HG03469 (cell line): ENCODE measurements around the gene CASK.

Experiments
- ATAC-seq: cut with Tn5 transposase; IDR thresholded peaks from one replicate; pipeline ENCODE4 v1.9.1; 2021; ENCODE audit warnings: mild to moderate bottlenecking, moderate library complexity, moderate number of reproducible peaks; ENCODE audit not compliant: unreplicated experiment

The CASK gene

DNA sequence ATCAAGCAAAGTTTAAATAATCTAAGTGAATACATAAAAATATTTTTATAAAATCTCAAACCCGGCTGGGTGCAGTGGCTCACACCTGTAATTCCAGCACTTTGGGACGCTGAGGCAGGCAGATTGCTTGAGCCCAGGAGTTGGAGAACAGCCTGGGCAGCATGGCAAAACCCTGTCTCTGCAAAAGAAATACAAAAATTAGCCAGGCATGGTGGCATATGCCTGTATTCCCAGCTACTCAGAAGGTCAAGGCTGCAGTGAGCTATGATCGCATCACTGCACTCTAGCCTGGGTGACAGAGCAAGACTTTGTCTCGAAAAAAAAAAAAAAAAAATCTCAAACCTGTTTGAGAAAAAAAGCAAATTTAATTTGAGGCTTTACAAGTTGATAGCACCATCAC, 331.4 kb downstream of the CASK start:
- no peak for ATAC-seq

DNA sequence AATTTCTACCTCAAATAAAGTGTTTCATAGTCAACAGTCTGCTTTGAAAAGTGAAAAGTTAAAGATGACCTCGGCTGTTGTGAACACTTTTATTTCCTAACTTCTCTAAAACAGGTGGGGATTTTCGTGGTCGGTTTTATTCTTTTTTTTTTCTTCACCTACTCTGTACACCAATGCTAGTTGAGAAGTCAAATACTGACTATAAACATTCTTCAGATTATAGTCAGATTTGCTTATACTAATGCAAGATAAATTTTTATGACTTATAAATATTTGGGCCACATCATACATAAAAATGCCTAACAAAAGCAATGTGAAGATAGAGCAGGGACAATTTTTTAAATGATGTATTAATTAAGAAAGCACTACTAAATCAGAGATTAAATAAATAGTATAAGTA, 332.7 kb downstream of the CASK start:
- ATAC-seq = no peak

DNA sequence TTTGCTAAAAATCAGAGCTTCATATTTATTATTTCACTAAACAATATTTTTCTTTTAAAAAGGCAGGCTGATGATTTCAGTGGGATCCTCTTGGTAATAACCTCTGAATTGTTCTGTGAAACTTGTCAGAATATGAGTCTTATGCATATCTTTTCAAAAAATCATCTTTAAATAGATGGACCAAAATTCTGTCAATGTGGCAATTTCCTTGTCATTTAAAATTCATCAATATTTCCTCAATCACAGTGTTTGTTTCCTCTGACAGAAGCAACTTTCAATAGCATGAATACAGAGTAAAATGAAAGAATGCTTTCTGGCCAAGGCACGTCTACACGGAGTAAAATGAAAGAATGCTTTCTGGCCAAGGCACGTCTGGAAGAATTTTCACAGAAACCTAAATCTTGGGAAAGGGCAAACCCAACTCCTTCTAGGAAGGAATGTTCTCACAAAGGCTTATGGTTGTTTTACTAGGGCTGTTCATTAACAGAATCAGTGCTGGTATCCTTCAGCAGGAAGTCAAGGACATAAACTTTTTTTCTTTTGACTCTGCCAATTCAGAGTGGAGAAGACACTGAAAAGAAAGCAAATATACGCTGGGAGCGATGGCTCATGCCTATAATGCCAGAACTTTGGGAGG, 333.6 kb downstream of the CASK start:
- no peak for ATAC-seq

DNA sequence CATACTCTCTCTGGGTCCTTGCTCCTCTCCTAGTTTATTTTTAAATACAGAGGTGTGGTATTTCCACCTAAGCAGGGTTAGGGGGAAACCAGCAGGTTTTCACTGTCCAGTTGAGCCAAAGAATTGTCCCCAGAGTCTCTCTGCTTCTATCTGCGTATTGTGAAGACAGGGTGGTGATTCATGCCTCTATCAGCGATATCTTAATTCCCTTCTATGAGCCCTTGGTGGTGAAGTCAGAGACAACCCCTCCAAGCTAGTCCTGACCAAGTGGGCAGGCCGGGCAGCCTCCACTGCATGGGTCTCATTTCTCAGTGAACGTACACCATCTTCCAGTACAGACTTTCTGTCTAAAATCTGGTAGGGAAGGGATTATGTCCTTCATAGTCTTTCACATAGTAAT, 335.1 kb downstream of the CASK start:
- no peak for ATAC-seq

DNA sequence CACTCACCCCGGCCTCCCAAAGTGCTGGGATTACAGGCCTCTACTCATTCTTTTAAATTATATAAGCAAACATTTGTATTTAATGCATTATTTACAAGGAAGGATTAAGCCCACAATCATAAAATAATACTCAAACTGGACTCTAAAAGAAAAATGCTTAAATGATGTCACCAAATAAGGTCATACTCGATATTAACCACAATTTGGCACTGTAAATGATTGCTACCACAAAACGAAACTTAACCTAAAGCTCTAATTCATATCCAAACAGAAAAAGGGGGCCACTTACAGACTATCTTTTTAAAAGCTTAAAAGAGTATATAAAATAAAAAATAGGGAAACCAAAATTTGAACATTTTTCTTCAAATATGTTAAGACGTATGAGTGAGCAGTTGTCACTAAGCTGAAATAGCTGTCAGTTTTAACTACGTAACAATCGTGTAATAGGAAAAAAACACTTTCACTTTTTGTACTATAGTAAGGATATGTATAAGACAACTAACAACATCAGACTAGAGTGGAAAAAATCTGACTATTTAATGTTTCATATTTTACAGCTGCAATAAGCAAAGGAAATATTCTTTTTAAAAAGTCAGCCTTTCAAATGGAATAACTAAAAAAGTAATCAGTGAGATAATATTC, 342.8 kb downstream of the CASK start:
- ATAC-seq = no peak

DNA sequence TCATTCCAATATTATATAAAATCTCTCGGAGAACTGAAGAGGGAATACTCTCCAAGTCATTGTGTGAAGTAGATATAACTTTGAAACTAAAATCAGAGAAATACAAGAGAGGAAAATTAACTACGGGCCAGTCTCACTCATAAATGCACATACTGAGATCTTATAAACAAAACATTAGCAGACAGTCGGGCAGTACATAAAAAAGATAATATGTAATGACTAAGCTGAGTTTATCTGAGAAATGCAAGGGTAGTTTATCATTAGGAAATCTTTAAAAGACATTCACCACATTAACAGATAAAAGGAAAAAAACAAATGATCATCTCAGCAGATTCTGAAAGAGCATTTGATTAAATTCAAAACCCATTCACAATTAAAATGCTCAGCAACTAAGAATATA, 359.5 kb downstream of the CASK start:
- no peak for ATAC-seq

DNA sequence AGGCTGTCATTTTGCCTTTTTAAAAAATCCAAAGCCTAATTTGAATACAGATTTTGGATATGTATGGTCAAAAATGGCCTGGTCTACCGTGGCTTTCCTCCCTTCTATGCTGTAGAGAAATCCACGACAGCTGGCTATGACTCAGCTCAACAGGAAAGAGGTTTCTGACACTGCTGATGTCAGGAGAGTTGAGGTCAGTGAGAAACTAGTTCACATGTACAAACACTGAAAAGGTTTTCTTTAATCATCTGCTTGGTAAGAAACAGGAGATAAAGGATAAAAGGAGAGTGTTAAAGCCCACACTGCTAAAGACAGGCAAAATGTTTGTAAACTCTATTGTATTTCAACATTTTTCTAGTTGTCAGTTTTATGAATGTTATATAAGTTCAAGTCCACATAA, 362.3 kb downstream of the CASK start:
- peak; percentile 79 for ATAC-seq

DNA sequence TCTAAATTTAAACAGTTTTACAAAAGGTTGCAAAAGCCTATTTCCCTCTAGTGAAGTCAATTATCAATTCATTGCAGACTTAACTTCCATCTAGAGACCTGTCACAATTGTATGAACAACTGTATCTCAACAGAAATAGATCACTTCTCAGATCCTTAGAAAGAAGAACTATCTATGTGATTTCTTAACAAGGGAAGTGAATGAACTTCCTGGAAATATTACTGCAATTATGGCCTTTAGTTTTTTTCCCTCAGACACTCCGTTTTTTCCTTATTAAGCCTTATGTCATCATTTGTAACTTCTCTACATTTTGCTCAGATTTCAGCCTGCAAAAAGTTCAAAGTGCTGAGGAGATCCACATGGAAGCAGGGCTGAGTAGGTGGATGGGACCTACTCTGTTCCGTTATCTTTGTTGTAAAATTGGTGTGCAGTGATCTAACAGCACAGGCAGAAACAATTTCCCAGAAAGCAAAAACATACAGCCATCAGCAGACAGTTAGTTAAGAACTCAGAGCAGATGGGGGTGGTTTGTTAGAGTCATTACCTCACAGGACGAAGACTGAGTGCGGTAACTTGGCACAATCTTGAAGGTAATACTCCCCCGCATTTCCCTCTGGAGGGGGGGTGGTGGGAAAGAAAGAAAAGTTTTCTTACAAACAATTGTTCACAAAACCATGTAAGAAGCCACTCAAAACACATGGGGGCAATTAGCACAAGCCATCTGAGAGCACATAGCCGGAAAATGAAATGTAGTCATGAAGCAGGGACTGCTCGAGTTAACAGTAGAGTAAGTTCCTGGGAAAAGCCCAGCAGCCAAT, 363.9 kb downstream of the CASK start:
- ATAC-seq = no peak

DNA sequence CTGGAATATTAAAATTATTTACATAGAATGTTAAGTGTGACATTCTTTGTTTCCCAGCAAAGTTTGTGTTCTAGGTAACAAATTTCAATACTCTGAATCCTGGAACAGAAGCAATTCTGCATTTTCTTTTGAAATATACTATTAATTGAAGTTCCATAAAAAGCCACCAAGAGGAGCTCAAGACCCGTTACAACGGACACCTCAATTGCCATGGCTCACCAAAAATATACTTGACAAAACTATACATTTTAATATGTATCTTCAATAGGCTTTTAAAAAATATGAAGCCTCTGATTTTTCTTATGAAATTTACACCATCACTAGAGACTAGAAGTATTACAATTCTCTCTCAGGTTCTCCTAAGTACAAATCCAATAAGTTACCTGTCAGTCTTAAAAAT, 364.8 kb downstream of the CASK start:
- no peak for ATAC-seq

DNA sequence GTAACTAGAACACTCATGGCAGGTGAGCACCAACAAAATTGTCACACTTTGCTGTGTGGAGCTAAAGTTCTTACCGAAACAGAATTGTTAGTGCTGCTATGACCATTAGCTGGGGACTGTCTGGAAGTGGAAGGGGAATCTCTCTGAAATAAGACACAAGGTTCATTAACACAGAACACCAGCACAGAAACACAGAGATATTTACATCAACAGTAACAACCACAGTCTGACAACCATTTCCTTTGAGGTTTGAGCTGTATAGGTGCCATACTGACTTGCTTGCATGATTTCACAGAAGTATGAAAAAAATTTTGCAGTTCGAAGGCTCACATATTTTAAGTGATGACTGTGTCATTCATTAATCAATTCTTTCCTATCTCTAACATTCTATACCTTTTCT, 366.4 kb downstream of the CASK start:
- ATAC-seq = no peak

DNA sequence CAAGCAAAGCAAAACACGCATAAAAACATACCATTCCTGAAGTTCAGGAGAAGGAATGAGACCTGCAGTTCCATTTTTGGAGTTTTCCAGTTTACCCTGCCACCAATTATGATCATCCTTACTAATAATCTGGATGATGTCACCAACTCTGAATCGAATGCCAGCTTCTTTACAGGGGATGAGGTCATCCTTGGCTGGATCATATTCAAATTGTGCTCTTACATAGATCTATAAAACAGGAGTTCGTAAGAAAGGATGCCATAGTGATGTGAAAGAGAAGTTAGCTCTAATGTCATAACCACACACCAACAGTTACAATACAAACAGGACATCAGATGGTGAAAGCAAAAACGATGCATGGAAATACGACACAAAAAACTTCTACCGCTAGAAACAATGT, 369.7 kb downstream of the CASK start:
- ATAC-seq = no peak

DNA sequence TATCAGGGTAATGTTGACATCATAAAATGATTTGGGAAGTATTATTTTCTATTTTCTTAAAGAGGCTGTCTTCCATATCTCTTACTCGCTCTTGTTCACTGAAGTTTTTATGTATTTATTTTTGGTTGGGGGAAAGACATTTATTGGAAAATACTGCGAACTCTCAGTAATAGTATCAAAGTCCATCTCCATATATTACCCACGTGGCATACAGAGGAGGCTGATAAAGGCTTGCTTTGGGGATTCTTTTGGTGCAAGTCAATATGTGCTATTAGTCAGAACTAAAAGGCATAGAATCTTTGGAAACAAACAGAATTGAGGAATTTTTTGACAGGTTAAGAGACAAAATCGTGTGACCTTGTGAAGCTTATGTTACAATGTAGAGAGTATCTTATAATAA, 374.9 kb downstream of the CASK start:
- ATAC-seq = no peak

DNA sequence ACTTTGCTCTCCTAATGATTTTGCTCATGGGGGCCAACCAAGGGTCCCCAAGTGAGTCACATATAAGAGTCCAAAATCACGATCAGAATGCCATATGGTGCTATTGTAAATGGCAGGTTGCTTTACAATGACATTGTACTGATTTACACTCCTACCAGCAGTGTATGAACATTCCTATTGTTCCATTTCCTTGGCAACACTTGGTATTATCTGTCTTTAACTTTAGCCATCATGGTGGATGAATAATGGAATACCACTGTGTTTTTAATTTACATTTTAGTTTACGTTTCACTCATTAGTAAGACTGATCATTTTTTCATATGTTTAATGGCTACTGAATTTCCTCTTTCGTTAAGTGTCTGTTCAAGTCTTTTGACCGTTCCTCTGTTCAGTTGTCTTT, 379.7 kb downstream of the CASK start:
- no peak for ATAC-seq

DNA sequence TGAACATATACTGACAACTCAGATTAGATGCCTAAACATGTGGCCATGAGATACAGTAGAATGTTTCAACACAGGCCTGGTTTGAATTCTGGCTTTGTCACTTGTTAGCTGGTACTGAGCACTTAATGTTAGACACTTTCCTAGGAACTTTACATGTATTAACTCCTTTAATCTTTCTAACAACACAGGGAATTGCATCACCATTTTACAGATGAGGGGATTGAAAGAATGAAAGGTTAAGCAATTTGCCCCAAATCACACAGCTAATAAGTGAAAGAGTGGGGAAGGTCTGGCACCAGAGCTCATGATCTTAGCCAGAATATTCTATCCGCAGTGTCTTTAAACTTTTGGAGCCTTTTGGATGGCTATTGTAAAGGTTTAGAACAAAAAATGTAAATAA, 380.3 kb downstream of the CASK start:
- no peak for ATAC-seq

DNA sequence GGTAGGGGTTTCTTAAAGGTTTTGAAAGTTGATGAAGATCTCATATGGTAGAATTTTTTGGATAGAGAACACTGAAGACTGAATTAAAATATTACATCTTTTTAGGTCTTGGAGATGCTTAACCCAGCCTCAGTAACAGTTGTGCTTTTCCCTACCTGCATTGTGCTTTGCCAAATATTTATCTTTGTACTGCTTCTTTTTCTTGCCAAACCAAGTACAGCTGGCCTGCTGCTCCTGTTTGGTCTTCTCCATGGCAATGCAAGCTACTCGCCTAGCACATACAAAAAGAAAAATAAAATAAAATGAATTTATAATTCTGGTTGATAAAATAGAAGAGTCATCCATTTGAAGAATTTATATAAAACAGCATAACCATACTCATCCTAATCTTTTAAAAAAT, 380.8 kb downstream of the CASK start:
- ATAC-seq = no peak

DNA sequence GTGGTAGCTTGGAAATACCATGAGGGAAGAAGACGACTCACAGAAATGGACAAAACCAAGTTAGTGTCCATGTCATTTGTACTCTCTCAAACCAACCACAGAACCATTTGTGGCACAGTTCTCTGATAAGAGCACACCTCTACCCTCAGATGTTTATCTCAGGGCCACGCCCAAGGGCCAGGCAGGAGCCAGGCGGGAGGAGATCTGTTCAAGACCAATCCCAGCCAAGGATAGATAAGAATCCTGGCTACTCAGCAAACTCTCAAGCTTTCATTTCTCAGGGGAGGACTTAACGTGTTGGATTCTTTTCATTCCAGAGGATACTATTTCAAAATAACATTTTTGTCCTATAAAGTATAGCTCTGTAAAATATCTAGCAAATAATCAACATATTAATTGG, 381.2 kb downstream of the CASK start:
- ATAC-seq = no peak

DNA sequence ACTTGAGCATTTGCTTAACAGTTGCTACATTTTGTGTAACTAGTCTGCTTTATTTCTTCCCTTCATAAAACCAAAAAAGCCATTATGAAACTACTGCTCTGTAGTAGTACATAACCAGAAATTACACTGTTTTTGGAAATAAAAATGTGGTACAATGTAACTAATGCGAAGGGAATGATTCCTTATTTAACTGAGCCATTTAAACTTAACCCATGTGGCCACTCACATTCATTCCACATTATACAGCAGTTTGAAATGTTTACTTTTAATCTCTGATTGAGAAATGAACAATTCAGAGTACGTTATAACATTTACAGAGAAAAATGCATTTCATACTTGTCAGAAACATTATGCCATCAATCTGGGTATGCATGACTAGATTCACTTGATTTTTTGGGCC, 382.0 kb downstream of the CASK start:
- ATAC-seq = no peak

DNA sequence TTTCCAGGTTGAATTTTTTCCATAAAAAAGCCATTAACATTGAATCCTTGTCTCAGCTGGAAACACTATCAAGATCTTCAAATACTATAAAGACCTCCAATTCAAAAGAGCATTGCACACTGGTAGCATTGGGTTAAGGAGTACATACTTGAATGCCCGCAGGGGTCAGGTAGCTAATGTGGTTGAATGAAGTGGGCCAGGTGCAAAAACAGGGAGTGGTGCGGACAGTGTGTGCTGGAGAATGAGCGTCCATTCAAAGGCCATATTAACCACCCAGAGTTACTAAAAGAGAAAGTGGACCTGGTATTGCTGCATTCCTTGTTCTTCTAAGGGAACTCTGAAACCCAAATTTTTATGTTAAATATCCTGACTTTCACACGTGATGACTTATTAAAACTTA, 384.6 kb downstream of the CASK start:
- ATAC-seq = no peak

DNA sequence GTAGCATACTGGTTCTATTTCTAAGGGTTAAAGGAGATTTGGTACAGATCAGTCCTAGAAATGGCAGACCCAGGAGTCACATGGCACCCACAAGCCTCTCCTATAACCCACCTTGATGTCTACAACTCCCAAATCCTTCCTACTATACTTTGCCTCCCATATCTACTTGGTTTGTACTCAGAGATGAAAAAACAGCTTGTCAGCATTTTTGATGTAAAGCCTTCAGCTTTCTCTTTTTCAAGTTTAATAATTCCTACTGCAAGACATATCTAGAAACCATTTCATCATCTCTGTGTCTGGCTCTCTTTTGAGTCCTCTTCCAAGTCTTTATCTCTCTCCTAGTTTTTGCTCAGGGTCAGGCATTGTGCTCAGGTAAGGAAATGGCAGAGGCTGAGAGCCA, 393.3 kb downstream of the CASK start:
- no peak for ATAC-seq

DNA sequence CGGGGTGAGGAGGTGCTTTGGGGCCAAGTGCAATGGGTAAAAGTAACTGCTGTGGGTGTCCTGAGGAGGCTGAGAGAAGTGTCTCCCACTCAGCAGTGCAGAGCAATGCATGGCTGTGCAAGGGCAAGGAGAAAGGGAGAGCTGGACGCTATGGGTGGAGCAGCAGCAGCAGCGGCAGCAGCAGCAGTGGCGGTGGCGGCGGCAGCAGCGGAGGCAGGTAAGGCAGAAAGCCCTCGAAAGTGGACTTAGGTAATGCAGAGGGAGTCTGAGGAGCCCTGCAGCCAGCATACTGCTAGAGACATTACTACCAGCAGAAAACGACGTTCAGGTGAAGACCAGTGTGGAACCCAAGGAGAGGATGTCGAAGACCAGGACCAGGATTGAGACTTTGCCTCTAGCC, 394.1 kb downstream of the CASK start:
- ATAC-seq = no peak

DNA sequence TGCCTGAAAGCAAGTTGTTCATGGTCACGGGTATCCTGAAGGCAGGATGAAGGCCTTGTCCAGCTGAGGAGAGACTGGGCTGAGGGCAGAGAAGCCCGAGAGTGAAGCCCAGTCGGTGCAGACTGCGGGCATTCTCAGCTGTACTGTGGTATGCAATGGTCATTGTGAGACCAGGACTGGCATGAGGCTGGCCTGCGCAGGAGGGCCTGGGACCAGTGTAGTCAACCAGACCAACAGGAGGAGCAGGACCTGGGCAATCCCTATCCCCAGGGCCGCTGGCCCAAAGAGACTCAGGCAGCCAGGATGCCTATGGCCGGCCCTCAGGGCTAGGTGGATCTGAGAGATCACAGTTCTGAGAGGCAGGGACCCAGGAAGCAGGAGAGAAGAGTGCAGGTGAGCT, 394.6 kb downstream of the CASK start:
- no peak for ATAC-seq

DNA sequence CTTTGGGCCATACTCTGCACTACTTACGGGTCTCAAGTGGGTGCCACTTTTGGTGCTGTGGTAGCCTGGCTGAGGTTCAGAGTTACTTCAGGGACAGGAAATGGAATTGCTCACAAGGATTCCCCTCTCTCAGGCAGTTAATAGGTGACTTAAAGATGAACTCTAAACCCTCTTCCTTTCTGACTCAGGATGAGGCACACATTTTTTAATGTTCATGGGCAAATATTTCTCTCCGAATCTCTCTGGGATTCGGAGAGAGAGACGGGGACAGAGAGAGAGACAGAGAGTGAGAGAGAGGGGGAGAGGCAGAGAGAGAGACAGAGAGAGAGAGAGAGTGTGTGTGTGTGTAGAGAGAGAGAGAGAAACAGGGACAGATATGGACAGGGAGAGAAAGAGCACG, 396.4 kb downstream of the CASK start:
- ATAC-seq = no peak
